Endodermal cell (in vitro differentiated cells): ENCODE data around the gene CCNK. TPM values are rescaled to one million over a fixed set of nuclear protein-coding genes. Genes with fewer than 3 reads are reported as not detected.
A peak's percentile ranks its signal among the peaks of the same experiment; 100 is the strongest.

Source experiments
- DNase-seq: peaks from one replicate; pipeline ENCODE4 v3.0.0-alpha.2; 2017
- H3K27ac ChIP-seq: 2 replicates; pipeline ENCODE4 v1.5.1; 2013; ENCODE audit warnings: mild to moderate bottlenecking, low read depth, low read length, moderate library complexity
- H3K27me3 ChIP-seq: 2 replicates; pipeline ENCODE4 v1.6.1; 2013; ENCODE audit warnings: mild to moderate bottlenecking, low read length, moderate library complexity; ENCODE audit not compliant: insufficient read depth, control insufficient read depth, poor library complexity, severe bottlenecking
- H3K36me3 ChIP-seq: 2 replicates; pipeline ENCODE4 v1.7.0; 2013; ENCODE audit warnings: mild to moderate bottlenecking, low read length, moderate library complexity; ENCODE audit not compliant: control insufficient read depth, insufficient read depth
- H3K4me1 ChIP-seq: one replicate; pipeline ENCODE4 v1.7.0; 2013; ENCODE audit warnings: low read length; ENCODE audit not compliant: control insufficient read depth, insufficient read depth
- H3K4me3 ChIP-seq: 2 replicates; pipeline ENCODE4 v1.5.1; 2013; ENCODE audit warnings: mild to moderate bottlenecking, low read length, moderate library complexity
- H3K9ac ChIP-seq: 2 replicates; pipeline ENCODE4 v1.6.1; 2013; ENCODE audit warnings: mild to moderate bottlenecking, low read length, moderate library complexity; ENCODE audit not compliant: poor library complexity, severe bottlenecking; ENCODE audit errors: extremely low read depth
- H3K9me3 ChIP-seq: 2 replicates; pipeline ENCODE4 v1.6.1; 2013; ENCODE audit warnings: mild to moderate bottlenecking, low read length, moderate library complexity; ENCODE audit not compliant: control insufficient read depth
- H3K27ac Mint-ChIP-seq: 2 replicates; pipeline ENCODE4 v1.8.0; 2020; ENCODE audit warnings: mixed read lengths
- H3K27me3 Mint-ChIP-seq: 2 replicates; pipeline ENCODE4 v1.8.0; 2021; ENCODE audit warnings: mild to moderate bottlenecking, mixed read lengths; ENCODE audit not compliant: insufficient read depth
- H3K36me3 Mint-ChIP-seq: 2 replicates; pipeline ENCODE4 v1.8.0; 2020; ENCODE audit warnings: low read depth, mixed read lengths
- H3K4me1 Mint-ChIP-seq: 2 replicates; pipeline ENCODE4 v1.8.0; 2020; ENCODE audit warnings: mixed read lengths
- H3K4me3 Mint-ChIP-seq: 2 replicates; pipeline ENCODE4 v1.8.0; 2020; ENCODE audit warnings: mild to moderate bottlenecking, moderate library complexity, mixed read lengths
- H3K9me3 Mint-ChIP-seq: 2 replicates; pipeline ENCODE4 v1.8.0; 2020; ENCODE audit warnings: mild to moderate bottlenecking, mixed read lengths
- CTCF ChIP-seq: fragments of 200-600 bp; sonication (generic); conservative IDR thresholded peaks from 2 replicates; pipeline ENCODE4 v1.5.0; 2021; ENCODE audit warnings: antibody characterized with exemption, mild to moderate bottlenecking
- WGBS, 2 experiments: methylation state at CpG; one replicate each; pipeline versions ENCODE4 v1.1.5 to v1.1.7; 2013; ENCODE audit warnings: missing lambda C conversion rate in 2 of 2, mixed read lengths in 1 of 2; ENCODE audit not compliant: insufficient coverage in 1 of 2, insufficient read length in 1 of 2; 5-methylcytosine and 5-hydroxymethylcytosine counted together
- total RNA-seq, 2 donors: library from RNA; stranded (reverse); fragmentation: NEBNext Ultra II Directional in 1 of 2; extraction: Animal tissue kit (Norgen Biotek cat#: 25700) in 1 of 2; gene quantifications; 2 replicates in 1 of 2; 3 replicates in 1 of 2; pipeline ENCODE4 v1.2.1, GENCODE V29; 2021

Gene CCNK
- total RNA-seq, 2 donors from 2014 or later = 71.5 to 77.1 TPM

- 71 to 75% methylated on average over 3 to 4 of the region's 4 CpGs for WGBS, 2 experiments
- H3K36me3 Mint-ChIP-seq = peaks cover 45% of the 10 kb centered on the region
- no peaks in the 10 kb centered on the region for H3K27me3 Mint-ChIP-seq
- peak overlapping the region; percentile 17 for H3K27ac Mint-ChIP-seq
- H3K4me1 Mint-ChIP-seq = peaks cover 31% of the 10 kb centered on the region
- peaks cover 60% of the 10 kb centered on the region for H3K36me3 ChIP-seq
- no peak overlapping the region for H3K27ac ChIP-seq
- H3K4me3 Mint-ChIP-seq = no peak overlapping the region
- no peak overlapping the region for H3K9ac ChIP-seq
- H3K27me3 ChIP-seq = no peaks in the 10 kb centered on the region
- H3K4me3 ChIP-seq = no peak overlapping the region
- no peaks in the 10 kb centered on the region for H3K9me3 Mint-ChIP-seq
- no peaks in the 10 kb centered on the region for H3K4me1 ChIP-seq
- no peak for DNase-seq
- peaks cover 6% of the 10 kb centered on the region for H3K9me3 ChIP-seq
- no peak for TF ChIP-seq CTCF
Observed at GRCh38 chr14:99435327-99435726, 45.9 kb upstream of the CCNK start.

GRCh38 chr14:99436247-99437180 lies 44.7 kb upstream of the CCNK start:
- Histone ChIP-seq H3K4me1 (no peaks in the 10 kb centered on the region), H3K27ac (no peak overlapping the region), H3K36me3 (peaks cover 57% of the 10 kb centered on the region), H3K9me3 (peaks cover 6% of the 10 kb centered on the region), H3K27me3 (no peaks in the 10 kb centered on the region), H3K4me3 (no peak overlapping the region), H3K9ac (no peak overlapping the region)
- H3K36me3 Mint-ChIP-seq = peaks cover 43% of the 10 kb centered on the region
- WGBS, 2 experiments = 95% methylated on average over 8 to 14 of the region's 14 CpGs
- no peaks in the 10 kb centered on the region for H3K27me3 Mint-ChIP-seq
- no peak for TF ChIP-seq CTCF
- peaks cover 35% of the 10 kb centered on the region for H3K4me1 Mint-ChIP-seq
- no peak overlapping the region for H3K27ac Mint-ChIP-seq
- DNase-seq = no peak
- no peaks in the 10 kb centered on the region for H3K9me3 Mint-ChIP-seq
- H3K4me3 Mint-ChIP-seq = no peak overlapping the region

- Histone ChIP-seq H3K4me3 (no peak overlapping the region), H3K27me3 (no peaks in the 10 kb centered on the region), H3K9me3 (peaks cover 6% of the 10 kb centered on the region), H3K36me3 (peaks cover 54% of the 10 kb centered on the region), H3K4me1 (no peaks in the 10 kb centered on the region), H3K9ac (no peak overlapping the region), H3K27ac (no peak overlapping the region)
- DNase-seq = no peak
- no peaks in the 10 kb centered on the region for H3K9me3 Mint-ChIP-seq
- peaks cover 36% of the 10 kb centered on the region for H3K4me1 Mint-ChIP-seq
- H3K27ac Mint-ChIP-seq = no peak overlapping the region
- H3K4me3 Mint-ChIP-seq = no peak overlapping the region
- TF ChIP-seq CTCF = no peak
- peaks cover 50% of the 10 kb centered on the region for H3K36me3 Mint-ChIP-seq
- H3K27me3 Mint-ChIP-seq = no peaks in the 10 kb centered on the region
- WGBS, 2 experiments = 79 to 87% methylated on average over 3 of the region's 3 CpGs
Observed at GRCh38 chr14:99437706-99438105, 43.5 kb upstream of the CCNK start.
